PC-9 (cell line): Measurements from ENCODE around the gene SLC26A3.

Experiments used
- EZH2 ChIP-seq: fragments of 200-600 bp; sonication (generic); IDR thresholded peaks from 2 replicates; pipeline ENCODE4 v1.8.0; 2017; ENCODE audit warnings: antibody characterized with exemption, low read depth
- TF ChIP-seq, protein P1 (sequence below): fragments of 200-600 bp; sonication (generic); conservative IDR thresholded peaks from 2 replicates; pipeline ENCODE4 v1.6.1; 2017; ENCODE audit warnings: mixed run types, antibody characterized with exemption, mild to moderate bottlenecking, moderate library complexity

DNA sequence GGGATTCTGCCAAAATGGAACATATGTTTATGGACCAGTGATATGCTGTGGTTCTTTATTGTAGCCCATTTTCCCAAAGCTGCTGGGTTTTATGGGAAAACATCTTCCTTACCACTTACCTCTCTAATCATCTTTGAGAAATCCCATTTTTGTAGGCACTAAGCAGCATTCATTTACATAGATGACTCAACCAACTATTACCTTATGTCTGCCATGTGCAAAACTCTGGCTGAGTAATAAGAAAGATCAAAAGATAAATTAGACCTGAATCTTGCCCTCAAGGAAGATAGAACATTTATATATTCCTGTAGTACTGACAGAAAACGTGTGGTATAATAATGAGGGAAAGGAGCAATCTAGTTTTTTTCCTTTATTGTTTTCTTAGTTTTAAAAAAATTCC is 34.8 kb downstream of the SLC26A3 start:
- TF ChIP-seq EZH2: no peak
- TF ChIP-seq, protein P1, sequence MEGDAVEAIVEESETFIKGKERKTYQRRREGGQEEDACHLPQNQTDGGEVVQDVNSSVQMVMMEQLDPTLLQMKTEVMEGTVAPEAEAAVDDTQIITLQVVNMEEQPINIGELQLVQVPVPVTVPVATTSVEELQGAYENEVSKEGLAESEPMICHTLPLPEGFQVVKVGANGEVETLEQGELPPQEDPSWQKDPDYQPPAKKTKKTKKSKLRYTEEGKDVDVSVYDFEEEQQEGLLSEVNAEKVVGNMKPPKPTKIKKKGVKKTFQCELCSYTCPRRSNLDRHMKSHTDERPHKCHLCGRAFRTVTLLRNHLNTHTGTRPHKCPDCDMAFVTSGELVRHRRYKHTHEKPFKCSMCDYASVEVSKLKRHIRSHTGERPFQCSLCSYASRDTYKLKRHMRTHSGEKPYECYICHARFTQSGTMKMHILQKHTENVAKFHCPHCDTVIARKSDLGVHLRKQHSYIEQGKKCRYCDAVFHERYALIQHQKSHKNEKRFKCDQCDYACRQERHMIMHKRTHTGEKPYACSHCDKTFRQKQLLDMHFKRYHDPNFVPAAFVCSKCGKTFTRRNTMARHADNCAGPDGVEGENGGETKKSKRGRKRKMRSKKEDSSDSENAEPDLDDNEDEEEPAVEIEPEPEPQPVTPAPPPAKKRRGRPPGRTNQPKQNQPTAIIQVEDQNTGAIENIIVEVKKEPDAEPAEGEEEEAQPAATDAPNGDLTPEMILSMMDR: no peak
